ENCODE data around the gene HARS1.
A peak's percentile ranks its signal among the peaks of the same experiment; 100 is the strongest.
"Not testable (repeated sequence)": the region's sequence is repeated elsewhere in the genome, so short reads cannot be mapped to it uniquely, and the experiment has no call there.

The HARS1 gene, protein sequence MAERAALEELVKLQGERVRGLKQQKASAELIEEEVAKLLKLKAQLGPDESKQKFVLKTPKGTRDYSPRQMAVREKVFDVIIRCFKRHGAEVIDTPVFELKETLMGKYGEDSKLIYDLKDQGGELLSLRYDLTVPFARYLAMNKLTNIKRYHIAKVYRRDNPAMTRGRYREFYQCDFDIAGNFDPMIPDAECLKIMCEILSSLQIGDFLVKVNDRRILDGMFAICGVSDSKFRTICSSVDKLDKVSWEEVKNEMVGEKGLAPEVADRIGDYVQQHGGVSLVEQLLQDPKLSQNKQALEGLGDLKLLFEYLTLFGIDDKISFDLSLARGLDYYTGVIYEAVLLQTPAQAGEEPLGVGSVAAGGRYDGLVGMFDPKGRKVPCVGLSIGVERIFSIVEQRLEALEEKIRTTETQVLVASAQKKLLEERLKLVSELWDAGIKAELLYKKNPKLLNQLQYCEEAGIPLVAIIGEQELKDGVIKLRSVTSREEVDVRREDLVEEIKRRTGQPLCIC

GRCh38 chr5:140690941-140691924 lies at the start of gene HARS1, which contains the start of gene HARS2:
Gene HARS1, minus strand, starts transcription at chr5:140691370. Its CDS starts 66 bp downstream, at chr5:140691304.
Gene HARS2, plus strand, starts transcription at chr5:140691455. Its CDS starts 194 bp downstream, at chr5:140691649.
- DNase-seq (ENCODE audit: extremely low read depth, low read depth), result peak; percentile 86
- TF ChIP-seq, protein P1, sequence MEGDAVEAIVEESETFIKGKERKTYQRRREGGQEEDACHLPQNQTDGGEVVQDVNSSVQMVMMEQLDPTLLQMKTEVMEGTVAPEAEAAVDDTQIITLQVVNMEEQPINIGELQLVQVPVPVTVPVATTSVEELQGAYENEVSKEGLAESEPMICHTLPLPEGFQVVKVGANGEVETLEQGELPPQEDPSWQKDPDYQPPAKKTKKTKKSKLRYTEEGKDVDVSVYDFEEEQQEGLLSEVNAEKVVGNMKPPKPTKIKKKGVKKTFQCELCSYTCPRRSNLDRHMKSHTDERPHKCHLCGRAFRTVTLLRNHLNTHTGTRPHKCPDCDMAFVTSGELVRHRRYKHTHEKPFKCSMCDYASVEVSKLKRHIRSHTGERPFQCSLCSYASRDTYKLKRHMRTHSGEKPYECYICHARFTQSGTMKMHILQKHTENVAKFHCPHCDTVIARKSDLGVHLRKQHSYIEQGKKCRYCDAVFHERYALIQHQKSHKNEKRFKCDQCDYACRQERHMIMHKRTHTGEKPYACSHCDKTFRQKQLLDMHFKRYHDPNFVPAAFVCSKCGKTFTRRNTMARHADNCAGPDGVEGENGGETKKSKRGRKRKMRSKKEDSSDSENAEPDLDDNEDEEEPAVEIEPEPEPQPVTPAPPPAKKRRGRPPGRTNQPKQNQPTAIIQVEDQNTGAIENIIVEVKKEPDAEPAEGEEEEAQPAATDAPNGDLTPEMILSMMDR (IDR thresholded peaks at IDR 0.05; ENCODE audit: low read depth, low read length), result peak; percentile 17

DNA sequence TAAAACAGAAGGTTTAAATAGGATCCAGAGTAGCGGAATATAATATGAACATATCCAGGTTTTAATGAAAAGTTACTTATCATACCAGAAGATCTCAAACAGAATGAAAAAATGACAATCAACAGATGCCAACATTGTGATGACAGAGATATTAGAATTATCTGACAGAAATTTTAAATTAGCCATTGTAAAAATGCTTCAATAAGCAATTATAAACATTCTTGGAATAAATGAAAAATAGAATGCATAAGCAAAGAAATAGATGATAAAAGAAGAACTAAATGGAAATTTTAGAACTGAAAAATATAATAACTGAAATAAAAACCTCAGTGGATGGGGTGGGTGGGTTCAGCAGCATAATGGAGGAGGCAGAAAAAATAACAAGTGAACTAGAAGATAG lies 46.3 kb upstream of the HARS1 start:
- TF ChIP-seq, protein P1 (IDR thresholded peaks at IDR 0.05; ENCODE audit: low read depth, low read length), result no peak
- DNase-seq (ENCODE audit: extremely low read depth, low read depth), result no peak

GRCh38 chr5:140734354-140734753 lies 43.2 kb upstream of the HARS1 start:
- TF ChIP-seq, protein P1 (IDR thresholded peaks at IDR 0.05; ENCODE audit: low read depth, low read length), result peak; percentile 20
- DNase-seq (ENCODE audit: extremely low read depth, low read depth), result no peak

DNA sequence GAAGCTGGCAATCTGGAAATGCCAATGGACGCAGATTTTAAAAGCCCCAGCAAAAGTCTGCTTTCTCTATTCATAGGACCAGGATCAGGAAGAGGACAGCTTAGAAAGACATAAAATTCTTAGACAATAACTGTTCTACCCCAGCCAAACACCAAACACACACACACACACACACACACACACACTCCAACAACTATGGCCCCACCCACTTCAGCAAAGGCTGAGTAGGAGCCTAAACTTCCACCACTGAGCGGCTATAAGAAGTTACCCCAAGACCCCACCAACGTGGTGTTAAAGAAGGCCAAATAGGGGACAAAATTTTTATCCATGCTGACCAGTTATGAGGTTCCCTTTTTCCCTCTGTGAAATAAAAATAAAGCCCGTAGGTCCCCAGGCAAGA lies 41.9 kb upstream of the HARS1 start:
- TF ChIP-seq, protein P1 (IDR thresholded peaks at IDR 0.05; ENCODE audit: low read depth, low read length), result no peak
- DNase-seq (ENCODE audit: extremely low read depth, low read depth), result no peak

DNA sequence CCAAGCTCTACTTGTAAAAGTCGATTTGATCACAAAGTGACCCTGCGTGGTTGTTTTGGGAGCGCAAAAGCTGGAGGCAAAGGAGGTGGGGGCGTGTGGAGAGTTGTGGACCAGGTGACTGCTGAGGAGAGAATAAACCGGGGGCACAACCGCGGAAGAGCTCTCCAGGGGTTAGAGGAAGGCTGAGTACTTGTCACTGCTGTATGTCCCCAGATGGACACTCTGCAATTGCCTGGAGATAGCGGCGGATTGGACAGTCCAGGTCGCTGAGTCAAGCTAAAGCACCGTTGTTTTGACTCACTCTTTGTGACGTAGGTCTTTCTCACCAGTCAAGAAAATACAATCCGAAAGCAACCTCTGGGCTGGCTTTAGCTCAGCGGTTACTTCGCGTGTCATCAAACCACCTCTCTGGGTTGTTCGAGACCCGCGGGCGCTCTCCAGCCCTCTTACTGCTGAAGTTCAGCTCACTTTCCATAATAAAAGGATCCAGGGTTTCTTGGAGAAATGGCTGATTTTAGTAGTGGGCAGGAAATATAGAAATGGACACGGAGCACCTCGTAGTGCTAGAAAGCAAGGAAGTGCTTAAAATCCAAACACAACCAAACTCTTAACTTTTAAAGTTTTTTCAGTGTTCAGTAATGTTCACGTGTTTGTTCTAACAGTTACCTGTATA lies 34.8 kb upstream of the HARS1 start:
- DNase-seq (ENCODE audit: extremely low read depth, low read depth), result peak; percentile 71
- TF ChIP-seq, protein P1 (IDR thresholded peaks at IDR 0.05; ENCODE audit: low read depth, low read length), result no peak

DNA sequence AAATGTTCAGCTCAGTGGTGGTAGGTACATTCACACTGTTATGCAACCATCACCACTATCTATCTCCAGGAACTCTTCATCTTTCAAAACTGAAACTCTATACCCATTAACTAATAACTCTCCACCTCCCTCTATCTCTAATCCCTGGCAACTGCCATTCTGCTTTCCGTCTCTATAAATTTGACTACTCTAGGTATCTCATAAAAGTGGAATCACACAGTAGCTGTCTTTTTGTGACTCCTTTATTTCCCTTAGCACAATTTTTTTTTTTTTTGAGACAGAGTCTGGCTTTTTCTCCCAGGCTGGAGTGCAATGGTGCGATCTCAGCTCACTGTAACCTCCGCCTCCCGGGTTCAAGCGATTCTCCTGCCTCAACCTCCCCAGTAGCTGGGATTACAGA lies 30.2 kb upstream of the HARS1 start:
- DNase-seq (ENCODE audit: extremely low read depth, low read depth), result not testable (repeated sequence)

GRCh38 chr5:140720738-140721137 lies 29.6 kb upstream of the HARS1 start:
- not testable (repeated sequence) for DNase-seq (ENCODE audit: extremely low read depth, low read depth)

Data from AG09319 (cell line).